Measurements from ENCODE around the gene EIF3A.

EIF3A gene

DNA sequence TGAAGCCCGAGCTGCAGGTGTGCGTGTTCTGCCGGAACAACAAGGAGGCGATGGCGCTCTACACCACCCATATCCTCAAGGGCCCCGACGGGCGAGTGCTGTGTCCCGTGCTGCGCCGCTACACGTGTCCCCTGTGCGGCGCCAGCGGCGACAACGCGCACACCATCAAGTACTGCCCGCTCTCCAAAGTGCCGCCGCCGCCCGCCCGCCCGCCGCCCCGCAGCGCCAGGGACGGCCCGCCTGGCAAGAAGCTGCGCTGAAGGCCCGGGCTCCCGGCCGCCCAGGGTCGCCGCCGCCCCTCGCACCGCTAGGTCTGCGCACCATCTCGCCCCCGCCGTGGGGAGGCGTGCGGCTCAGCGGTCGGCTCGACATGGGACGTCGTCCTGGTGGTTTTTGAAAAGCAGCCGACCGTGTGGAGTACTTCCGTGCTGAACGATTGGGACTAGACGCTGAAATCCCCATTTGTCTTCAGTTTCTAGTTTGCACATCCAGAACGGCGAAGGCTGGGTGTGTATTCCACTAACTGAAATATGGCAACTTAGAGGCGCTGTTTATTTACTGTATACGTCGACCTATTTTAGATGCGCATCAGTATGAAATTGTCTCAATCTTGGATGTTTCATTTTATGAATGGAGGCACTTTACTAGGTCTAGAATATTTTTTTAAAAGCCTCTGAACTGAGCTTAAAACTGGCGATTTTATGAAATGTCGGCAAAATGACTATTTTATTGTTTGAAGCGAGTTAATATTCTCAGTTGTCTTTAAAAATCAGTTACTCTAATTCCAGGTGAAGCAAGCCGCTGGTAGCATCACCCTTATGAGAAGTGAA, 50.0 kb downstream of the EIF3A start:
- TF ChIP-seq, protein P1, sequence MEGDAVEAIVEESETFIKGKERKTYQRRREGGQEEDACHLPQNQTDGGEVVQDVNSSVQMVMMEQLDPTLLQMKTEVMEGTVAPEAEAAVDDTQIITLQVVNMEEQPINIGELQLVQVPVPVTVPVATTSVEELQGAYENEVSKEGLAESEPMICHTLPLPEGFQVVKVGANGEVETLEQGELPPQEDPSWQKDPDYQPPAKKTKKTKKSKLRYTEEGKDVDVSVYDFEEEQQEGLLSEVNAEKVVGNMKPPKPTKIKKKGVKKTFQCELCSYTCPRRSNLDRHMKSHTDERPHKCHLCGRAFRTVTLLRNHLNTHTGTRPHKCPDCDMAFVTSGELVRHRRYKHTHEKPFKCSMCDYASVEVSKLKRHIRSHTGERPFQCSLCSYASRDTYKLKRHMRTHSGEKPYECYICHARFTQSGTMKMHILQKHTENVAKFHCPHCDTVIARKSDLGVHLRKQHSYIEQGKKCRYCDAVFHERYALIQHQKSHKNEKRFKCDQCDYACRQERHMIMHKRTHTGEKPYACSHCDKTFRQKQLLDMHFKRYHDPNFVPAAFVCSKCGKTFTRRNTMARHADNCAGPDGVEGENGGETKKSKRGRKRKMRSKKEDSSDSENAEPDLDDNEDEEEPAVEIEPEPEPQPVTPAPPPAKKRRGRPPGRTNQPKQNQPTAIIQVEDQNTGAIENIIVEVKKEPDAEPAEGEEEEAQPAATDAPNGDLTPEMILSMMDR (IDR thresholded peaks at IDR 0.05) = no peak

DNA sequence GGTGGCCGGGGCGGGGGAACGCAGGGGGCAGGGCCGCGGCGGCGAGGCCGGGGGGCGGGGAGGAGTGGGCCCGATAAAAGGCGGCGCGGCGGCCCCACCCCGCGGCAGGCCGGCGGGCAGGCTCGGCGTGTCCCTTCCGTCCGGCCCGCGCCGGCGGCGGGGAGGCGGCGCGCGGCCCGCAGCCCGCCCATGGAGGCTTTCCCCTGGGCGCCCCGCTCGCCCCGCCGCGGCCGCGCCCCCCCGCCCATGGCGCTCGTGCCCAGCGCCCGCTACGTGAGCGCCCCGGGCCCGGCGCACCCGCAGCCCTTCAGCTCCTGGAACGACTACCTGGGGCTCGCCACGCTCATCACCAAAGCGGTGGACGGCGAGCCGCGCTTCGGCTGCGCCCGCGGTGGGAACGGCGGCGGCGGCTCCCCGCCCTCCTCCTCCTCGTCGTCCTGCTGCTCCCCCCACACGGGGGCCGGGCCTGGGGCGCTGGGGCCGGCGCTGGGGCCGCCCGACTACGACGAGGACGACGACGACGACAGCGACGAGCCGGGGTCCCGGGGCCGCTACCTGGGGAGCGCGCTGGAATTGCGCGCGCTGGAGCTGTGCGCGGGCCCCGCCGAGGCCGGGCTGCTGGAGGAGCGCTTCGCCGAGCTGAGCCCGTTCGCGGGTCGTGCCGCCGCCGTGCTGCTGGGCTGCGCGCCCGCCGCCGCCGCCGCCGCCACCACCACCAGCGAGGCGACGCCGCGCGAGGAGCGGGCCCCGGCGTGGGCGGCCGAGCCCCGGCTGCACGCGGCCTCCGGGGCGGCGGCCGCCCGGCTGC, 50.8 kb downstream of the EIF3A start, which contains the start of gene NANOS1:
Gene NANOS1, plus strand, starts transcription at position 102 of the 808 bp plus-strand sequence. Its CDS starts 88 bp downstream, at position 190.
- TF ChIP-seq, protein P1 (IDR thresholded peaks at IDR 0.05) = no peak

DNA sequence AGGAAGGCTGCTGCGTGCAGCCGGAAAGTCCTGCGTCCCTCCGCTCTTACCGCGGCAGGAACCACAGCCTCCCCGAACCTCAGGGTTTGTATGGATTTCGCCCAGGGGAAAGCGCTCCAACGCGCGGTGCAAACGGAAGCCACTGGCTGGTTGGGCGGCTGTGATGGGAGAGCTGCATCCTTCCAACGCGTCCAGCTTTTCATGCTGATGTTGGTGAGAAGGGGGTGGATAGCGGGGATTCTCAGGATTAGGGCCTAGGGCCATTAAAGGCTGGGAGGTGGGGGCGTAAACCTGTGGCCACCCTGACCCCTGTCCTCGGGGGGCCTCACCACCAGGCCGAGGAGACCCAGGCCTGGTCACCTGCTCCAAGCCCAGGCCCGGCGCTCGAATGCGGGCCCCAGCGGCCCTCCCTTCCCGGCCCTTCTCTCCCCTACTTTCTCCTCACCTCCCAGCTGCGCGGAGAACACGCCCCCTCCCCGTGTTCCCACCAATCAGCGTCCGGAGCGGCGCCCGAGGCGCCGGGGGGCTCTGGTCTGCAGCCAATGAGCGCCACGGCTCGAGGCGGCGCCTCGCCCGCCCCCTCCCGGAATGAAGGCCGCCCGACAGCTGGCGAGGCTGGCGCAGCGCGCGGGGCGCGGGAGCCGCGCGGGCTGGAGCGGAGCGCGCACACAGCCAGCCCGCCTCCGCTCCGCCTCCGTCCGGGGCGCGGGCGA, 51.6 kb downstream of the EIF3A start:
- TF ChIP-seq, protein P1 (IDR thresholded peaks at IDR 0.05) = no peak; the same call in 1 of the 2 replicates

DNA sequence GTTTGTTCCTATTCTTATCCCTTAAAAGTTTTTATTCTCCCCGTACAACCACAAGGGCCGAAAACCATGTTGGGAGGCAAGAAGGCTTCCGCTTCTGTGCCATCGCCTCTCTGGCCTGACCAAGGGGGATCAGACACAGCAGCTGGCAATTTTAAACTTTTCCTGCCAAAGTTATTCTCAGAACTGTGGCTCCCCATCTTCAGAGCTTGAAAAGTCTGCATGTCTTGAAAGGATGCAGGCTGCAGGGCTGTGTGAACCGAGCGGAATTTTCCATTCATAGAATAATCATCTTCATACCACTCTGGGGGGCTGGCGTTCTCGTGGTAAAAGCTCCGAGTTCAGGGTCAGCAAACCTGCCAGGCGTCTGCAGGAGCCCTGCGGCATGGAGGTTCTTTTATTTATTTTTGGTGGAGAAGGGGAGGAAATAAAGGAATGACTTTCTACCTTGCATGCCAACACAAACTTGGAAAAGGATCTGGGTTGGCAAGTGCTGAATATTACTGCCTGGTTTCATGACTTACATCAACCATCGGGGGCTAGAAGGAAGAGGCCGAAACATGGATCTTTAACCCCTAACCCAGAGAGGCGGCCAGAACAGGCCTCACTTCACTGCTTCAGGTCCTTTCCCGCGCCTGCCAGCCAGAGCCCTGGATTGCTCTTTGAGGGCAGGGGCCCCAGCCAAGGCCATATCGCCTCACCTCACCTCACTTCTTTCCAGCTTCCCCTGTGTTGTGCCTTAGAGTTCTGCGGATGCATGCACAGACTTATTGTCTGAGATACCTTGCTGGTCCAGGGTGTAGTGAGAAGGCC, 54.1 kb downstream of the EIF3A start:
- TF ChIP-seq, protein P1 (IDR thresholded peaks at IDR 0.05) = no peak

DNA sequence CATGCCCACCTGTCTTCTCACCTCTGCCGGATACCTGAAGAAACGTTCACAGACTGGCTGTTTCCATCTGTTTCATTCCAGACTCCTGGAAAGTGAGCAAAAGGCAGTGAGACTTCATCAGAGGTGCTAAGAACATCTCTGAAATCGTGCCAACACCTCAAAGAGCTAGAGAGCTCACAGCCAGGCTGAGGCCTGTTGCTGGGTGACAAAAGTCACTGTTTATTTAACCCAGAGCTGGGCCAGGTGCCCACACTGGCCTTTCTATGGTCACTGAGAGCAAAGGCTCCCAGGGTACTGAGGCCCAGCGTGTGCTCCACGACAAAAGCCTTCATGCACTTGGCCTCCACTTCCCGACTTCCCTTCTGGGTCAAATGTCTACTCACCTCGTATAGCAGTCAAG, 54.8 kb downstream of the EIF3A start:
- TF ChIP-seq, protein P1 (IDR thresholded peaks at IDR 0.05) = no peak

DNA sequence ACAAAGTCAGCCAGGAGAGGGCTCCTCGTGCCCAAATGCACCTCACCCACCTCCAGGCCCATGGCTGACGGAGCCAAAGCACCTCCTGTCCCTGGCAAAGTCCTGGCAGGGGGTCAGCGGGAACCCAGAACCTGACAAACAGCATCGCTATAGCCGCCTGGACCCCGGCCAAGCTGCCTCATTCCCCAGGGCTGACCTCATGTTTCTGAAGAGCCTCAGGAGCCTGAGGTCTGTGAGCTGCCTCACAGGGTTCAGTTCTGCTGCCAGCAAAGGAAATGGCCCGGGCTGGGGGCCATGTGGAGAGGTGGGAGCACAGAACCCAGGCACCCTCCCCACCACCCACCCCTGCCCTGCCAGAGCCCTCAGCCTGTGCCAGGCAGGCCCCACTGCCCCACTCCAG, 55.3 kb downstream of the EIF3A start:
- TF ChIP-seq, protein P1 (IDR thresholded peaks at IDR 0.05) = no peak

Measured in LNCAP (cell line).